ENCODE results near the gene CMPK1.

DNA sequence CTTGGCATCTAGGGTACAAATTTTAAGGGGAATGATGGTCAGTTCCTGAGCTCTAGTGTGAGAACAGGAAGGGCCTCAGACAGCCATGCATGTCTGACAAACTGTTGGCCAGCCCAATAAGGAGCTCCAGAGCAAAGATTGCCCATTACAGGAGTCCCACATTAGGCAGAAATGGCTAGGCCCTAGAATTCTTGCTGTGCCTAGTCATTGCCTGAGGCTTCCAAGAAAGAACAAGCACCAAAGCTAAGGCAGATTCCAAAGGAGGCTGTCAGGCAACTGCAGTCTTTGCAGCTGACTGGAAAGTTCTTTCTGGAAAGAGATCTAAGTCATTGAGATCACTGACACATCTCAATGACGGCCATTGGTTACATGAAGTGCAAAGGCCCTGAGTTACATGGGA is 15.7 kb upstream of the CMPK1 start:
- TF ChIP-seq TAF1 (IDR thresholded peaks at IDR 0.05; ENCODE audit: borderline replicate concordance, low read depth, low read length) (no peak), POLR2A (IDR thresholded peaks at IDR 0.05; ENCODE audit: low read depth, low read length) (no peak), CREB1 (IDR thresholded peaks at IDR 0.05; ENCODE audit: low read depth) (no peak)
- TF ChIP-seq, protein P1, sequence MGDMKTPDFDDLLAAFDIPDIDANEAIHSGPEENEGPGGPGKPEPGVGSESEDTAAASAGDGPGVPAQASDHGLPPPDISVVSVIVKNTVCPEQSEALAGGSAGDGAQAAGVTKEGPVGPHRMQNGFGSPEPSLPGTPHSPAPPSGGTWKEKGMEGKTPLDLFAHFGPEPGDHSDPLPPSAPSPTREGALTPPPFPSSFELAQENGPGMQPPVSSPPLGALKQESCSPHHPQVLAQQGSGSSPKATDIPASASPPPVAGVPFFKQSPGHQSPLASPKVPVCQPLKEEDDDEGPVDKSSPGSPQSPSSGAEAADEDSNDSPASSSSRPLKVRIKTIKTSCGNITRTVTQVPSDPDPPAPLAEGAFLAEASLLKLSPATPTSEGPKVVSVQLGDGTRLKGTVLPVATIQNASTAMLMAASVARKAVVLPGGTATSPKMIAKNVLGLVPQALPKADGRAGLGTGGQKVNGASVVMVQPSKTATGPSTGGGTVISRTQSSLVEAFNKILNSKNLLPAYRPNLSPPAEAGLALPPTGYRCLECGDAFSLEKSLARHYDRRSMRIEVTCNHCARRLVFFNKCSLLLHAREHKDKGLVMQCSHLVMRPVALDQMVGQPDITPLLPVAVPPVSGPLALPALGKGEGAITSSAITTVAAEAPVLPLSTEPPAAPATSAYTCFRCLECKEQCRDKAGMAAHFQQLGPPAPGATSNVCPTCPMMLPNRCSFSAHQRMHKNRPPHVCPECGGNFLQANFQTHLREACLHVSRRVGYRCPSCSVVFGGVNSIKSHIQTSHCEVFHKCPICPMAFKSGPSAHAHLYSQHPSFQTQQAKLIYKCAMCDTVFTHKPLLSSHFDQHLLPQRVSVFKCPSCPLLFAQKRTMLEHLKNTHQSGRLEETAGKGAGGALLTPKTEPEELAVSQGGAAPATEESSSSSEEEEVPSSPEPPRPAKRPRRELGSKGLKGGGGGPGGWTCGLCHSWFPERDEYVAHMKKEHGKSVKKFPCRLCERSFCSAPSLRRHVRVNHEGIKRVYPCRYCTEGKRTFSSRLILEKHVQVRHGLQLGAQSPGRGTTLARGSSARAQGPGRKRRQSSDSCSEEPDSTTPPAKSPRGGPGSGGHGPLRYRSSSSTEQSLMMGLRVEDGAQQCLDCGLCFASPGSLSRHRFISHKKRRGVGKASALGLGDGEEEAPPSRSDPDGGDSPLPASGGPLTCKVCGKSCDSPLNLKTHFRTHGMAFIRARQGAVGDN (IDR thresholded peaks at IDR 0.05): no peak
